HG03039 (cell line): Measurements from ENCODE around the gene RUSC1.
"Not testable (repeated sequence)": the region's sequence is repeated elsewhere in the genome, so short reads cannot be mapped to it uniquely, and the experiment has no call there.

ENCODE experiments used
- ATAC-seq: cut with Tn5 transposase; IDR thresholded peaks from one replicate; pipeline ENCODE4 v1.9.1; 2021; ENCODE audit warnings: mild to moderate bottlenecking, moderate library complexity; ENCODE audit not compliant: unreplicated experiment

RUSC1 gene

DNA sequence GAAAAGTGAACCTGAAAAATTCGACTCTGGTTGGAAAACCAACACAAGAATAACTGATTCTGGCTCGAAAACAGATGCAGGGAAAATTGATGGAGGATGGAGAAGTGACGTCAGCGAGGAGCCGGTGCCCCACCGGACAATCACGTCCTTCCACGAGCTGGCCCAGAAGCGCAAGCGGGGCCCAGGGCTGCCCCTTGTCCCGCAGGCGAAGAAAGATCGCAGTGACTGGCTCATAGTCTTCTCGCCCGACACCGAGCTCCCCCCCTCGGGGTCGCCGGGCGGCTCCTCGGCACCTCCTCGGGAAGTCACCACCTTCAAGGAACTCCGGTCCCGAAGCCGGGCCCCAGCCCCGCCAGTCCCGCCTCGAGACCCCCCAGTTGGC lies 1.9 kb downstream of the RUSC1 start:
- no peak for ATAC-seq

DNA sequence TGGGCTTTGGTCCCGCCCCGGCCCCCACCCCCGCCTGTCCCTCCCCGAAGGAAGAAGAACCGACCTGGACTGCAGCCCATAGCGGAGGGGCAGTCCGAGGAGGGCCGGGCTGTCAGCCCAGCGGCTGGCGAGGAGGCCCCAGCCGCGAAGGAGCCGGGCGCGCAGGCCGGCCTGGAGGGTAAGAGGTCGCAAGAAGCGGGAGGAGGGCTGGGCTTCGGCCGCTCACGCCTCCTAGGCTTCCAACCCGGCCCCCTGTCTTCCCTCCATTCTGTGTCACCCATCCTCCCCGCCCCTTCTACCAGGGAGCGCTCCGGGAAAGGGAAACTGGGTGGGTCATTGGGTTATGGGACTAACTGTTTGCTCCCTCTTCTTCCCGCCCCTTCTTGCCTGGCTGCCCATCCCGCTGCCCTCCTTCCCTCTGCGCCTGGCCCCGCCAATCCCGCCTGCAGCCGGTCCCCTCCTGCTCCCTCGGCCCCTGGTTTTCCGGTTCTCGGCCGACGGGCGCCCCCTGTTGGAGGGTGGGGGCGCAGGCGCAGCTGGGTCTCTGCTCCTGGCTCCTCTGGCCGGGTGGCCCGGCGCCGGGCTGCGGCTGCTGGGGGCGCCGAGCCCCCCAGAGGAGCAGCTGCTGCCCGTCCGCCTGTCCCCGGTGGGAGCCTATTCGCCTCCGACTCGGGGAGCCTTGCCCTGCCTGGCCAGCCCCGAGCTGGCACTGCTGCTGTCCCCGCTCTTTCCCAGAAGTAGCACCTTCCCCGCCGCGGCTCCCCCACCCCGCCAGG lies 2.4 kb downstream of the RUSC1 start:
- peak; percentile 32 for ATAC-seq

DNA sequence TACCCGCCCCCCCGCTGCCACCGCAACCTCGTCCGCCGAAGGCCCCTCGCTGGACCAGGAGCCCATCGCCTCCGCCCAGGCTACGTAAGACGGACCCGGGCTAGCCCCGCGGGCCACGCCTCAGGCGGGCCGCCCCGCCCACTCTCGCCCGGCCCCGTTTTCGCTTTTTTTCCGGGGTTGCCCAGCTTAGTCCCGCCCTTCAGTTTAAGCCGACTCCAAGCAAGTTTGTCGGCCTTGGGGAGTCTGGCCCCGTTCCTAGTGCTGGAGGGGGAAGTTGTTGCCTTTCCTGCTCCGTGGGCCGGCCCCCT lies 3.0 kb downstream of the RUSC1 start:
- peak; percentile 36 for ATAC-seq

DNA sequence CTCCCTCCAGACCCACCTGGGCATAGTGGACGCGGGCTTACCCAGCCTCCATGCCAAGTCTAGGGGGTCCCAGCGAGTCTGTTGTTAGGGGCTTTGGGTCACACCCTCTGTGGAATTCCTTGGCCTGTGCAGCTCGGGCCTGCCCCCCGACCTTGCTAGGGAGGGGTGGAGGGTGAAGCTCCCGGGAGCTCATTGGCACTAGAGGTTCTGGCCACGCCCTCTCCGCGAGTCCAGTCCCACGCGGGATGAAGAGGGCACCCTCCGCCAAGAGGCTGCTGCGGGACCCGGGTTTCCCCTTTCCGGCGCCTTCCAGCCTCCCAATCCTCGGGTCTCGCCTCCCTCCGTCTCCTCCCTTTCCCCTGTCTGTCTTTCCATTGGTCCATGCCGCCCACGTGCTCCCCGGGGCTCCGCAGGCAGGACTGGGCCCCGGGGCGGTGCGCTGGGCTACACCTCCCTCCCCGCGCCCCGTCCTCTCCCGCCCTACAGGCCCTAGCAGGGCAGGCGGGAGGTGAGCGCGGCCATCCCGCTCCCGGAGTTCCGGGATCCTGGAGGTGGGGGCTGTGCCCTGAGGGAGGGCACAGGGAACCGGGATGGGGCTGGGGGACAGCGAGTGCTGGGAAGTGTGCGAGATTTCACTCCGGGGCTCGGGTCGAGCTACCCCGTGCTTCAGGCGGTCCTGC lies 3.5 kb downstream of the RUSC1 start:
- peak; percentile 55 for ATAC-seq

DNA sequence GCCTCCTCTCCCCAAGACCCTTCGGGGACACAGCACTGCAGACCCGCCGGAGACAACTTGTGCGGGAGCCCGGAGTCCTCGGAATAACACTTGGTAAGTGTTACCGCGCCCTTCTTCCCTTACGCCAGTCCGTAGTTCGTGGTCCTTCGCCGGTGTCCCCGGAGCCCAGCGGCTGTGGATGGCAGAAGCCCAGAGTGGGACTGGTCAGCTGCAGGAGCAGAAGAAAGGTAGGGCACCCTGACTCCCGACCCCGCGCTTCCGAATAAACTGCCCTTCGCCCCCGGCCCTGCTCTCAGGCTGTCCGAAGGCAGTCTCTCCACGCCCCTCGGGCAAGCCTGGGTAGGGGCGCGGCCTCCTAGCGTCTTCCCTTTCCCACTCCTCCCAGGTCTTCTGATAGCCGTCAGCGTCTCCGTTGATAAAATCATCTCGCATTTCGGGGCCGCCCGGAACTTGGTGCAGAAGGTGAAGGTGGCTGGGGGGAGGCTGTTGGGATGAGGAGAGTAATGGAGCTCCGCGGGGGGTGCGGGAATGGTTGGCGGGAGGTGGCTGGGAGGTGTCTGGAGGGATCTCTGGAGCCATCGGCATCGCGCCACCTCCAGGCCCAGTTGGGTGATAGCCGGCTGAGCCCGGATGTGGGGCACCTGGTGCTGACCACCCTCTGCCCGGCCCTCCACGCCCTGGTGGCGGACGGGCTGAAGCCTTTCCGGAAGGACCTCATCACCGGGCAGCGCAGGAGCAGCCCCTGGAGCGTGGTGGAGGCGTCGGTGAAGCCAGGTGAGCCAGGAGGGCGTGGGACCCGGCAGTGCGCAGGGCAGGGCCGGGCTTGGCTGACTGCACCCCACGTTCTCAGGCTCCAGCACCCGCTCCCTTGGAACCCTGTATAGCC lies 4.3 kb downstream of the RUSC1 start:
- no peak for ATAC-seq

DNA sequence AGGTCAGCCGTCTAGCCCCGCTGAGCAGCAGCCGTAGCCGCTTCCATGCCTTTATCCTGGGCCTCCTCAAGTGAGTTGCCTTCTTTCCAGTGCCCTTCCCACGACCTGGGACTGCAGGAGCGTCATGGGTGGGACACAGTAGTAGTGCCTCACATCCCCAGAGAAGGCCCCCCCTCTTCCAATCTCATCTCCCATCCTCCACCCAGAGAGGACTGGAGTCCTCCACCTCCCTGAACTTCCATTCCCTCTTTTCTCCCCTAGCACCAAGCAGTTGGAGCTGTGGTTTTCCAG lies 4.9 kb downstream of the RUSC1 start:
- no peak for ATAC-seq

DNA sequence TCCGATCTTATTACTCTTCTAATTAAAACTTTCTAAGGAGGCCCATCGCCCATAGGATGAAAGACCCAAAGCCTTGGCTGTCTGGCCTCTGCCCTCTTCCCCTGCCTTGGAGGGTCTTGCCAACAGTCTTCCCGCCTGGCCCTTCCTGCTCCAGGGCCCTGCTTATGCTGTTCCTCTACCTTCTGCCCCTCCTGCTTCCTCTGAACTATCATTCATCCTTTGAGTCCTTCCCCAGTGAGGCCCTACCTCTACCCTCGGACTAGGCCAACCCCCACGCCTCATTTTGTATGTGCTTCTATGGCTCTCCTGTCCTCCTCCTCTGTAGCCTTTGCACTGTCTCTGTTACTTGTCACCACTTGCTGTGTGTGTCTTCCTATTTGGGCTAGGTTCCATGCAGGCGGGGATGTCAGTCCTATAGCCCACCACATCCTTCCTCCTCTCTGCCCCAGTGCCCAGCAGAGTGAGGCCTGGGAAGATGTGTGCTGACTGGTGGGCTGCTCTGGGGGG lies 5.4 kb downstream of the RUSC1 start:
- ATAC-seq, result no peak

DNA sequence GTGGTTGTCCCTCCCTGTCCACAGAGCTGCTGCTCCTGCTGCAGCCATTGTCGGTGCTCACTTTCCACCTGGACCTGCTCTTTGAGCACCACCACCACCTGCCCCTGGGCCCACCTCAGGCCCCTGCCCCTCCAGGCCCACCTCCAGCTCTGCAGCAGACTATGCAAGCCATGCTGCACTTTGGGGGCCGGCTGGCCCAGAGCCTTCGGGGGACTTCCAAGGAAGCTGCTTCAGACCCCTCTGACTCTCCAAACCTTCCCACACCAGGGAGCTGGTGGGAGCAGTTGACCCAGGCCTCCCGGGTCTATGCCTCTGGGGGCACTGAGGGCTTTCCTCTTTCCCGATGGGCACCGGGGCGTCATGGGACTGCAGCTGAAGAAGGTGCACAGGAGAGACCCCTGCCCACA lies 5.9 kb downstream of the RUSC1 start:
- ATAC-seq, result no peak

DNA sequence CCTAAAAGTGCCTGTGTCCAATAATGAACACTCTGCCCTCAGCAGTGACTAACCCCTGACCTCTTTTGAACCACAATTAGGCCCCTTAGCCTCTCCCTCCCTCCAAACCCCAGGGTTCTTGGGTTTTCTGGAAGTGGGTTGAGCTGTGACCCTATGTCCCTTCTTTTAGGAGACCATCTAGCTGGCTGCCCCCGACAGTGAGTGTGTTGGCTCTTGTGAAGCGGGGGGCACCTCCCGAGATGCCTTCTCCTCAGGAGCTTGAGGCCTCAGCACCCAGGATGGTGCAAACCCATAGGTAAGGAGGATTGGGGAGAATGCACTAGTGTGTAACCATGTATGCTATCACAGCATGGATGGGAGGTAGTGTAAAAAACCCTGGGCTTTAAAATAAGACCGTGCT lies 7.3 kb downstream of the RUSC1 start:
- ATAC-seq, result no peak

DNA sequence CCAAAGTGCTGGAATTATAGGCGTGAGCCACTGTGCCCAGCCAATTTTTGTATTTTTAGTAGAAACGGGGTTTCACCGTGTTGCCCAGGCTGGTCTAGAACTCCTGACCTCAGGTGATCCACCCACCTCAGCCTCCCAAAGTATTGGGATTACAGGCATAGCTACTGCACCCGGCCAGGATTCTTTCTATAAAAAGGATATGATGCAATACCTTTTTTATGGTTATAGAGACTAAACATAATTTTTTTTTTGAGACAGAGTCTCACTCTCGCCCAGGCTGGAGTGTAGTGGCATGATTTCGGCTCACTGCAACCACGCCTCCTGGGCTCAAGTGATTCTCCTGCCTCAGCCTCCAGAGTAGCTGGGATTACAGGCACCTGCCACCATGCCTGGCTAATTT lies 8.2 kb downstream of the RUSC1 start:
- not testable (repeated sequence) for ATAC-seq

DNA sequence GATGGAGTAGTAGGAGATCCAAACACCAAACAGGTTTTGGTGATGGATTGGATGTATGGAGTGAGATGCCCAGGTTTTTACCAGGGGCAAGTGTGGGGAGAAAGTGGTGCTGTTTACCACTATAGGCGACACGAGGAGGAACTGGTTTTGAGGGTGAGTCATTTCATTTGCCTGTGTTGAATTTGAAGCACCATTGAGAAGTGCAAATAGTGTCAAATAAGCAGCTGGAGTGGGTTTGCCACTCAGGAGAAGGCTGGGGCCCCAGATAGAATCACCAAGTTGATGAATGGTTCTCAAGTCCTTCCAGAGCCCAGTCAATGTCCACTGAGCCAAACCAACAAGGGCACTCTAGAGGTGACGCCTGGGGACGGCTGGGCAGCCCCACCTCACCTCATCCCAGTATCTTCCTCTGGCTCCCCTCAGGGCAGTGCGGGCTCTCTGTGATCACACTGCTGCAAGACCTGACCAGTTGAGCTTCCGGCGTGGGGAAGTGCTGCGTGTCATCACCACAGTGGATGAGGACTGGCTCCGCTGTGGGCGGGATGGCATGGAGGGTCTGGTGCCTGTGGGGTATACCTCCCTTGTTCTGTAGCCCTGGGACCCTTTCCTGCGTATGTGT lies 9.4 kb downstream of the RUSC1 start:
- no peak for ATAC-seq

DNA sequence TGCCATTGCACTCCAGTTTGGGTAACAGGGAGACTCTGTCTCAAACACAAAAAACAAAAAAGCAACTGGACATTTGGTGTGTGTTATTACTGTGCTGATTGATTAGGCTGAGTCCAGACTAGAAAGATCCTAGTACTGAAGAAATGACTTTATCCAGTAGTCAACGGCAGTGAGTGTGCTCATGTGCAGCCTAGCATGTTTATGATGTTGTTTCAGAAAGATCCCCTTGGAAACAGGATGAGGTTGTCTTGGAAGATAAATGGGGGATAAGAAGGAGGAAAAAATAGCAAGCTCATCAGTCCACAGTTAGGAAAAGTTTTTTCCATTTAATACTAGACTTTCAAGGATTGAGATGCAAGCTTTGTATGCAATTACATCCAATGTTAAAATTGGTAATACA lies 14.3 kb downstream of the RUSC1 start:
- ATAC-seq, result no peak

DNA sequence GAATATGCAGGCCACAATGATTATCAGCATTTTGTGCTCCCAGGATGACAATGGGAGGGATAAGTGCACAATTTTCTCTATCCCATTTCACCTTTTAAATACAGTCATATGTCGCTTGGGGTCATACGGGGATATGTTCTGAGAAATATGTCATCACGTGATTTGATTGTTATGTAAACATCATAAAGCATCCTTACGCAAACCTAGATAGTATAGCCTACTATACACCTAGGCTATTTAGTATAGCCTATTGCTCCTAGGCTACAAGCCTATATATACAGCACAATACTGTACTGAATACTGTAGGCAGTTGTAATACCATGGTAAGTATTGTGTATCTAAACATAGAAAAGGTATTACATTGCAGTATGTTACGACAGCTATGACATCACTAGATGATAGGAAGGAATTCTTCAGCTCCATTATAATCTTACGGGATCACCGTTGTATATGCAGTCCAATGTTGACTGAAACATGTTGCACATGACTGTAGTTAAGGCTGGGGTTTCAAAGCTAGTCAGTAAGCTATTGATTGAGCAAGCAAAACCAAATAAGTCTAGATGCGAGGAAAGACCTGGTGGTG lies 18.9 kb downstream of the RUSC1 start:
- no peak for ATAC-seq

DNA sequence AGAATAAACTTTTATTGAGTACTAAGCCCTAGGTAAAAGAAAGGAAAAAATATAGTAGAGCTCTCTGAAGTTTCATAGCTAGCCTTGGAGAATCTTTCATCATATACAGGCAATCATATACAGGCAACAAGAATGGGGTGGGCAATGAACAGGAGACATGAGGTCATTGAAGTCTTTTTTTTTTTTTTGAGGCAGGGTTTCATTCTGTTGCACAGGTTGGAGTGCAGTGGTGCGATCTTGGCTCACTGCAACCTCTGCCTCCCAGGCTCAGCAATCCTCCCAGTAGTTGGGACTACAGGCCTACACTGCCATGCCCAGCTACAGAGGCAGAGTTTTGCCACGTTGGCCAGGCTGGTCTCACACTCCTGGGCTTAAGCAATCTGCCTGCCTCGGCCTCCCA lies 22.1 kb downstream of the RUSC1 start:
- ATAC-seq, result no peak

DNA sequence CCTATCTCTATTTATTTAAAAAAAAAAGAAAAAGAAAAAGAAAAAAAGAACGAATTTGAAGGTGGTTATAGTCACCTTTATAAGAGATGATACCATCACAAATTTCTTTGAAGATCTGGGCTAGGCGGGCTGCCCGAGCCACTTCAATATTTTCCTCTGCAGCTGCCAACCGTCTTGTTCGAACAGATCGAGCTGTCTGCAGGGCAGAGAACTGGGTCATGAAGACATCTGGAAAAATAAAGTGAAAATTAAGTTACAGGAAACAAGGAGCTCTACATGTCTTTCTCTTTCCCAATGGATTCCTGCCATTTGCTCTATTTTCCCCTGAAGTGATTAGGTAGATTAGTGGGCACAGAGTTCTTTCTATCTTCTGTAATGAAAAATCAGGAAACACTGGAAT lies 31.9 kb downstream of the RUSC1 start:
- ATAC-seq, result no peak

DNA sequence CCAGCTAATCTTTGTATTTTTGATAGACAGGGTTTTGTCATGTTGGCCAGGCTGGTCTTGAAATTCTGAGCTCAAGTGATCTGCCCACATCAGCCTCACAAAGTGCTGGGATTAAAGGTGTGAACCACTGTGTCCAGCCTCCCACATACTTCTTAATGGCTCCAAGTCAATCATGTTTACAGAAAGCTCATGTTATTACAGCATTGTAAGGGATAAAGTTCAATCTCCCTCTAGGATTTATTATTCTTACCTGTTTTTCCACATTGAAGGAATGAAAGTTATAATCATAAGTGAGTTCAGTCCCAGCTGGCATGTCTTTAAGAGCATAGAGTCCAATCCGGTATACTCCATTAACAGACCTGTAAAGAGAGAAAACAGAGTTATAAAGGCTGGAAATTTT lies 39.4 kb downstream of the RUSC1 start:
- ATAC-seq, result no peak

DNA sequence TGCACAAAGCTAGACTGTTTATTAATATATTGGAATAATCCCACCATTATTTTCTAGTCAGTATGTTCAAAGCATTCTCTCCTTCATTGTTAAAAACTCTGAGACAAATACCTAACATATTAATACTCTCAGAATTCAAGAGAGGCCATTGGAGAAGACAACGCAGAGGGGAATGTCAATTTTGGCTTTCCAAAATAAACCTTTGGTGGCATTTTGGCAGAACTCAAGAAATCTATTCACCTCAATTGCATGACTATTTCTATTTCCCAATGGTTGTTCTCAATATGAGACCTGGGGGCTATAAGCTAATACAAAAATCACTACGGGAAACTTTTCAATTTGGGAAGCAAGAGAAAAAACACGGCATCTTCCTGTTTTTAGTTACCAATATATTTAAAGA lies 58.5 kb downstream of the RUSC1 start:
- ATAC-seq, result no peak

DNA sequence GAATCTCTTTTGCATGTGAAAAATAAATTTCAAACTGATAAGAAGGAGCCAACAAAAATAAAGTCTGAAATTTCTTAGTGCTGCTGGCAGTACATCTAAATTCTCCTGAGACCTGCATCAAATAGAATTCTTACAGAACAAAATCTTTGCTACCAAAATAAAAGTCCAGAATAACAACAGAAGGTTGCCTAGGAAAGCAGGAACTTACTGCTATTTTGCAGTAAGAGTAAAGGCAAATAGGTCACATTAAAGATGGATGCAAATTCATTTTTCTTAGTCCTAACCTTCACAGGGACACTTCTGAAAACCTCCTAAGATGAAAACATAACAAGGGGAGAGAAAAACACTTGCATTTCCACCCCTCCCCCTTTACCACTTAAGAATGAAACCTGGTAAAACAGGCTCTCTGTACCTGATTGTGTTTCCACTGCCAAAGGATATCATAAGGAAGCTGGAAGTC lies 59.0 kb downstream of the RUSC1 start:
- ATAC-seq, result no peak
